OCI-LY1 (cell line): ENCODE data around the gene CPPED1.

Experiments
- H2AFZ ChIP-seq: fragments of 200-600 bp; sonication (generic), shearing (Covaris generic); 2 replicates; pipeline ENCODE4 v1.6.0; 2014; ENCODE audit warnings: antibody characterized with exemption, mild to moderate bottlenecking, low read length
- H3F3A ChIP-seq: fragments of 200-600 bp; sonication (generic), shearing (Covaris generic); 2 replicates; pipeline ENCODE4 v1.6.0; 2014; ENCODE audit warnings: mild to moderate bottlenecking, antibody characterized with exemption, low read length, moderate library complexity; ENCODE audit not compliant: insufficient read depth
- H3K27ac ChIP-seq: fragments of 200-600 bp; sonication (generic); 2 replicates; pipeline ENCODE4 v1.5.1; 2014; ENCODE audit warnings: low read length, mixed run types, mild to moderate bottlenecking, low read depth; ENCODE audit not compliant: poor library complexity, severe bottlenecking
- H3K27me3 ChIP-seq: fragments of 200-600 bp; sonication (generic); 2 replicates; pipeline ENCODE4 v1.6.0; 2014; ENCODE audit warnings: antibody characterized with exemption, mild to moderate bottlenecking, low read length, moderate library complexity; ENCODE audit not compliant: insufficient read depth
- H3K36me3 ChIP-seq: fragments of 200-600 bp; sonication (generic); 2 replicates; pipeline ENCODE4 v1.6.1; 2014; ENCODE audit warnings: mild to moderate bottlenecking, antibody characterized with exemption, low read length, moderate library complexity, mixed read lengths; ENCODE audit not compliant: insufficient read depth
- H3K4me1 ChIP-seq: fragments of 200-600 bp; sonication (generic); 2 replicates; pipeline ENCODE4 v1.5.1; 2014; ENCODE audit warnings: mild to moderate bottlenecking, low read length, moderate library complexity; ENCODE audit not compliant: insufficient read depth, severe bottlenecking
- H3K4me2 ChIP-seq: fragments of 200-600 bp; sonication (generic), shearing (Covaris generic); 2 replicates; pipeline ENCODE4 v1.6.1; 2014; ENCODE audit warnings: low read length
- H3K4me3 ChIP-seq: fragments of 200-600 bp; sonication (generic); 2 replicates; pipeline ENCODE4 v1.5.1; 2014; ENCODE audit warnings: low read length, low read depth, mild to moderate bottlenecking, mixed read lengths; ENCODE audit not compliant: poor library complexity, severe bottlenecking
- H3K79me2 ChIP-seq: fragments of 200-600 bp; shearing (Covaris generic); 2 replicates; pipeline ENCODE4 v1.6.1; 2016; ENCODE audit warnings: mixed run types, low read length, mixed read lengths; ENCODE audit not compliant: insufficient read depth
- H3K9ac ChIP-seq: fragments of 200-600 bp; sonication (generic), shearing (Covaris generic); 2 replicates; pipeline ENCODE4 v1.6.1; 2014; ENCODE audit warnings: mild to moderate bottlenecking, low read length, mixed read lengths
- H3K9me2 ChIP-seq: fragments of 200-600 bp; sonication (generic), shearing (Covaris generic); 2 replicates; pipeline ENCODE4 v1.6.1; 2014; ENCODE audit warnings: low read depth, mild to moderate bottlenecking, low read length, mixed read lengths
- H3K9me3 ChIP-seq: fragments of 200-600 bp; shearing (Covaris generic); 2 replicates; pipeline ENCODE4 v1.6.1; 2014; ENCODE audit warnings: low read length, mixed read lengths
- H4K20me1 ChIP-seq: fragments of 200-600 bp; sonication (generic), shearing (Covaris generic); 2 replicates; pipeline ENCODE4 v1.6.0; 2016; ENCODE audit warnings: mild to moderate bottlenecking, low read length; ENCODE audit not compliant: insufficient read depth
- EZH2 ChIP-seq: fragments of 200-600 bp; sonication (generic), shearing (Covaris generic); IDR thresholded peaks from 2 replicates; pipeline ENCODE4 v1.8.0; 2017; ENCODE audit warnings: borderline replicate concordance, mixed run types, mild to moderate bottlenecking, antibody characterized with exemption, low read length, moderate library complexity, mixed read lengths
- TF ChIP-seq, protein P1 (sequence below): fragments of 200-600 bp; sonication (generic), shearing (Covaris generic); IDR thresholded peaks from 2 replicates; pipeline ENCODE4 v1.5.1; 2017; ENCODE audit warnings: mild to moderate bottlenecking, antibody characterized with exemption, low read length, moderate library complexity, mixed read lengths

The CPPED1 gene

DNA sequence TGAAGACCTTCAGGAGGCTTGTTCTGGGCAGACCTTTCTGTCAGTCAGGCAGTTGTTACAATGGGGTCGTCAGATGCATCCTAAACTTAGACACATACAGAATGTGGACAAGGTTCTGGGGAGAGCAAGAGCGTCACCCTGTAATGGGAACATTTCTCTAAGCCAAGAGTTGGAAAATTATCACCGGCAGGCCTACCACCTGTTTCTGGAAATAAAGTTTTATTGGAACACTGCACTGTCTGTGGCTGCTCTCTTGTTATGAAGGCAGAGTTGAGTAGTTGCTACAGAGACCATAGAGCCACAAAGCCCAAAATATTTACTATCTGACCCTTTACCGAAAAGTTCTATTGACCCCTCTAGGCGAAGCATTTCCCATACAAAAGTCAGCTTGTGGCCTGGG is 106.2 kb downstream of the CPPED1 start:
- H3F3A ChIP-seq: no peaks in the 10 kb centered on the region
- H4K20me1 ChIP-seq: no peaks in the 10 kb centered on the region

DNA sequence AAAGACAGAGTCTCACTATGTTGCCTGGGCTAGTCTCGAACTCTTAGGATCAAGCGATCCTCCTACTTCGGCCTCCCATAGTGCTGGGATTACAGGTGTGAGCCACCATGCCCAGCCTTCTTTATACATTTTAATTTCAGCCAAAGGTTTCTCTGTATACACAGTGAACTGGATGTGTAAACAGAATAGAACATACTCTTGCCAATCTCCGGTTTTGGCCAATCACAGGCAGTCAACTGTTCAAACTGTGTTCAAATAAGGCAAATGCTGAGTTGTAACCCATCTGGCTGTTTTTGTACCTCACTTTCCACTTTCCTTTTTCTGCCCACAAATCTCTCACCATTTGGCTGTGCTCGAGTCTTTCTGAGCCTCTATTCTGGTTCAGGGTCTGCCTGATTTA is 108.2 kb downstream of the CPPED1 start:
- H3K4me1 ChIP-seq: no peaks in the 10 kb centered on the region
- no peaks in the 10 kb centered on the region for H3K79me2 ChIP-seq
- no peaks in the 10 kb centered on the region for H3F3A ChIP-seq
- H3K9ac ChIP-seq: no peak overlapping the region
- H3K9me2 ChIP-seq: no peaks in the 10 kb centered on the region
- H3K27ac ChIP-seq: no peak overlapping the region
- H3K36me3 ChIP-seq: no peaks in the 10 kb centered on the region
- no peaks in the 10 kb centered on the region; the same call in 1 of the 2 replicates for H3K27me3 ChIP-seq
- H3K9me3 ChIP-seq: no peaks in the 10 kb centered on the region
- H2AFZ ChIP-seq: no peak overlapping the region
- H4K20me1 ChIP-seq: no peaks in the 10 kb centered on the region
- H3K4me2 ChIP-seq: no peak overlapping the region
- H3K4me3 ChIP-seq: no peak overlapping the region
- TF ChIP-seq EZH2: no peak
- TF ChIP-seq, protein P1, sequence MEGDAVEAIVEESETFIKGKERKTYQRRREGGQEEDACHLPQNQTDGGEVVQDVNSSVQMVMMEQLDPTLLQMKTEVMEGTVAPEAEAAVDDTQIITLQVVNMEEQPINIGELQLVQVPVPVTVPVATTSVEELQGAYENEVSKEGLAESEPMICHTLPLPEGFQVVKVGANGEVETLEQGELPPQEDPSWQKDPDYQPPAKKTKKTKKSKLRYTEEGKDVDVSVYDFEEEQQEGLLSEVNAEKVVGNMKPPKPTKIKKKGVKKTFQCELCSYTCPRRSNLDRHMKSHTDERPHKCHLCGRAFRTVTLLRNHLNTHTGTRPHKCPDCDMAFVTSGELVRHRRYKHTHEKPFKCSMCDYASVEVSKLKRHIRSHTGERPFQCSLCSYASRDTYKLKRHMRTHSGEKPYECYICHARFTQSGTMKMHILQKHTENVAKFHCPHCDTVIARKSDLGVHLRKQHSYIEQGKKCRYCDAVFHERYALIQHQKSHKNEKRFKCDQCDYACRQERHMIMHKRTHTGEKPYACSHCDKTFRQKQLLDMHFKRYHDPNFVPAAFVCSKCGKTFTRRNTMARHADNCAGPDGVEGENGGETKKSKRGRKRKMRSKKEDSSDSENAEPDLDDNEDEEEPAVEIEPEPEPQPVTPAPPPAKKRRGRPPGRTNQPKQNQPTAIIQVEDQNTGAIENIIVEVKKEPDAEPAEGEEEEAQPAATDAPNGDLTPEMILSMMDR: no peak

More for the DNA sequence above, 106.2 kb downstream of the CPPED1 start:
- Histone ChIP-seq H3K9me3 (no peaks in the 10 kb centered on the region), H3K9ac (no peak overlapping the region), H3K4me1 (no peaks in the 10 kb centered on the region), H2AFZ (no peak overlapping the region), H3K27ac (no peak overlapping the region), H3K27me3 (no peaks in the 10 kb centered on the region; the same call in 1 of the 2 replicates), H3K4me3 (no peak overlapping the region), H3K36me3 (no peaks in the 10 kb centered on the region), H3K4me2 (no peak overlapping the region), H3K79me2 (no peaks in the 10 kb centered on the region), H3K9me2 (no peaks in the 10 kb centered on the region)
- no peak for TF ChIP-seq EZH2
- TF ChIP-seq, protein P1: no peak

DNA sequence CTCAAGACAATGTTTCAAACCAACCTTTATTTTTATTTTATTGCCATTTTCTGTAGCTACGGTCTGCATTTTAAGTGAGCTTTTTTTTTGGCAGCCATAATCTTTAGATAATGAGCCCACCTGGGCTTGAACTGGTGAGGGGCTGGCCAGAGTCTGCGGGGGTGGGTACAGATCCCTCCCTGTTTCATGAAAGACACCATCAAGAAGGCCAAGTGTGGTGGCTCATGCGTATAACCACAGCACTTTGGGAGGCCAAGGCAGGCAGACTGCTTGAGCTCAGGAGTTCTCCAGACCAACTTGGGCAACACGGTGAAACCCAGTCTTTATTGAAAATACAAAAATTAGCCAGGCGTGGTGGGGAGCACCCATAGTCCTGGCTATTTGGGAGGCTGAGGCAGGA is 113.7 kb downstream of the CPPED1 start:
- Histone ChIP-seq H3K36me3 (no peaks in the 10 kb centered on the region), H3F3A (no peaks in the 10 kb centered on the region), H3K9me3 (no peaks in the 10 kb centered on the region), H3K4me1 (no peaks in the 10 kb centered on the region), H3K4me2 (no peak overlapping the region), H3K79me2 (no peaks in the 10 kb centered on the region), H2AFZ (no peak overlapping the region), H3K4me3 (no peak overlapping the region), H3K9ac (no peak overlapping the region), H3K27me3 (0 out of 2 replicates have a peak, but pooled peaks cover 3% of the 10 kb centered on the region), H4K20me1 (no peaks in the 10 kb centered on the region), H3K9me2 (no peaks in the 10 kb centered on the region), H3K27ac (no peak overlapping the region)
- no peak for TF ChIP-seq EZH2
- TF ChIP-seq, protein P1: no peak
